ENCODE measurements around the gene PDE4D. TPM values are rescaled to one million over a fixed set of nuclear protein-coding genes. Genes with fewer than 3 reads are reported as not detected.

PDE4D gene
- total and polyA plus RNA-seq, 8 donors, result 1.5 to 7.1 (median 3.1) TPM

GRCh38 chr5:58930520-58930919 is 963.0 kb downstream of the PDE4D start:
- peaks cover 0 to 6% (median 0%) of the 10 kb centered on the region in 3 donors for H3K4me1 ChIP-seq
- ATAC-seq, result no peak
- no peaks in the 10 kb centered on the region for H3K27me3 ChIP-seq
- H3K27ac ChIP-seq, result no peak overlapping the region
- no peaks in the 10 kb centered on the region for H3K9me3 ChIP-seq
- no peaks in the 10 kb centered on the region for H3K36me3 ChIP-seq
- TF ChIP-seq CTCF (IDR thresholded peaks at IDR 0.05), result no peak
- no peak overlapping the region for H3K4me3 ChIP-seq
- no peak for DNase-seq
- intact Hi-C loops (cut with DNase I), result no loop called here
- no peak for FAIRE-seq
- 69 to 79% methylated on average over 3 of the region's 3 CpGs for WGBS, 2 donors

- H3K36me3 ChIP-seq, result no peaks in the 10 kb centered on the region
- intact Hi-C loops (cut with DNase I), result no loop called here
- TF ChIP-seq CTCF (IDR thresholded peaks at IDR 0.05), result no peak
- H3K27me3 ChIP-seq, result no peaks in the 10 kb centered on the region
- 73 to 76% methylated on average over 1 of the region's 1 CpG for WGBS, 2 donors
- DNase-seq (no peak), FAIRE-seq (no peak), ATAC-seq (no peak)
- peaks cover 0 to 6% (median 0%) of the 10 kb centered on the region in 3 donors for H3K4me1 ChIP-seq
- H3K27ac ChIP-seq, result no peak overlapping the region
- no peak overlapping the region for H3K4me3 ChIP-seq
- no peaks in the 10 kb centered on the region for H3K9me3 ChIP-seq
Observed at GRCh38 chr5:58929726-58930125, 963.8 kb downstream of the PDE4D start.

GRCh38 chr5:58927938-58928337 is 965.6 kb downstream of the PDE4D start:
- Histone ChIP-seq H3K4me1 (peaks cover 0 to 6% (median 0%) of the 10 kb centered on the region in 3 donors), H3K4me3 (no peak overlapping the region), H3K27ac (no peak overlapping the region), H3K9me3 (no peaks in the 10 kb centered on the region), H3K27me3 (no peaks in the 10 kb centered on the region), H3K36me3 (no peaks in the 10 kb centered on the region)
- TF ChIP-seq CTCF (IDR thresholded peaks at IDR 0.05), result no peak
- intact Hi-C loops (cut with DNase I), result no loop called here
- DNase-seq, result no peak
- no peak for FAIRE-seq
- 93 to 96% methylated on average over 2 of the region's 2 CpGs for WGBS, 2 donors
- no peak for ATAC-seq

- no peak overlapping the region for H3K4me3 ChIP-seq
- H3K9me3 ChIP-seq, result no peaks in the 10 kb centered on the region
- H3K27ac ChIP-seq, result no peak overlapping the region
- WGBS, 2 donors, result 58 to 62% methylated on average over 2 of the region's 2 CpGs
- intact Hi-C loops (cut with DNase I), result no loop called here
- no peaks in the 10 kb centered on the region for H3K36me3 ChIP-seq
- no peak for ATAC-seq
- peaks cover 0 to 6% (median 0%) of the 10 kb centered on the region in 3 donors for H3K4me1 ChIP-seq
- no peak for FAIRE-seq
- no peak for TF ChIP-seq CTCF (IDR thresholded peaks at IDR 0.05)
- H3K27me3 ChIP-seq, result no peaks in the 10 kb centered on the region
- DNase-seq, result no peak
Observed at GRCh38 chr5:58927181-58927580, 966.3 kb downstream of the PDE4D start.

GRCh38 chr5:58926541-58926935 is 967.0 kb downstream of the PDE4D start:
- Histone ChIP-seq H3K27me3 (no peaks in the 10 kb centered on the region), H3K4me3 (no peak overlapping the region), H3K36me3 (no peaks in the 10 kb centered on the region), H3K27ac (no peak overlapping the region), H3K4me1 (peaks cover 0 to 8% (median 0%) of the 10 kb centered on the region in 3 donors), H3K9me3 (no peaks in the 10 kb centered on the region)
- no peak for TF ChIP-seq CTCF (IDR thresholded peaks at IDR 0.05)
- ATAC-seq (no peak), FAIRE-seq (no peak), DNase-seq (no peak)
- intact Hi-C loops (cut with DNase I), result no loop called here
- 8 to 9% methylated on average over 6 of the region's 6 CpGs for WGBS, 2 donors

Measured in pancreas (tissue), 10 donors.